ENCODE measurements around the gene PTPN1.

- TF ChIP-seq CTCF (IDR thresholded peaks at IDR 0.05 in 4 of 5, conservative IDR thresholded peaks at IDR 0.05 in 1 of 5): no peak
- TF ChIP-seq POLR2A (IDR thresholded peaks at IDR 0.05): no peak
Observed at GRCh38 chr20:50615407-50615806, 105.2 kb downstream of the PTPN1 start.

Measured in gastrocnemius medialis (tissue), 4 donors.